Keratinocyte (primary cell): ENCODE data around the gene TMEM218. TPM values are rescaled to one million over a fixed set of nuclear protein-coding genes. Genes with fewer than 3 reads are reported as not detected.
"Not testable (repeated sequence)": the region's sequence is repeated elsewhere in the genome, so short reads cannot be mapped to it uniquely, and the experiment has no call there.

ENCODE experiments used
- DNase-seq: peaks from one replicate; pipeline ENCODE4 v3.0.0-alpha.2; 2011; ENCODE audit warnings: low read depth, missing footprints, low spot score
- FAIRE-seq: peaks from 2 replicates; lab custom pipeline; 2011; peaks lifted over from hg19 to GRCh38; lab: Jason Lieb, UNC
- H2AFZ ChIP-seq: 2 replicates; pipeline ENCODE4 v1.6.0; 2012; ENCODE audit warnings: low read length, control low read depth, inconsistent platforms; ENCODE audit not compliant: control insufficient read depth
- H3K27ac ChIP-seq: 2 replicates; pipeline ENCODE4 v1.5.1; 2011; ENCODE audit warnings: low read length; ENCODE audit not compliant: control insufficient read depth, insufficient read depth
- H3K27me3 ChIP-seq: 3 replicates; pipeline ENCODE4 v1.6.0; 2011; ENCODE audit warnings: low read length; ENCODE audit not compliant: control insufficient read depth, insufficient read depth; ENCODE audit errors: extremely low read depth
- H3K36me3 ChIP-seq, 2 experiments: 2 replicates in 1 of 2; 3 replicates in 1 of 2; pipeline ENCODE4 v1.5.1; 2011; ENCODE audit warnings: low read length in 2 of 2, mild to moderate bottlenecking in 1 of 2; ENCODE audit not compliant: control insufficient read depth in 2 of 2, insufficient read depth in 2 of 2; ENCODE audit errors: extremely low read depth in 1 of 2
- H3K4me1 ChIP-seq: 3 replicates; pipeline ENCODE4 v1.5.1; 2011; ENCODE audit warnings: low read length; ENCODE audit not compliant: control insufficient read depth, insufficient read depth; ENCODE audit errors: extremely low read depth
- H3K4me2 ChIP-seq: 3 replicates; pipeline ENCODE4 v1.6.0; 2011; ENCODE audit warnings: low read depth, low read length; ENCODE audit not compliant: control insufficient read depth, insufficient read depth; ENCODE audit errors: extremely low read depth
- H3K4me3 ChIP-seq, 3 experiments: fragments of 200-600 bp in 1 of 3; sonication (generic) in 1 of 3; 2 replicates in 2 of 3; 3 replicates in 1 of 3; pipeline ENCODE4 v1.5.1; 2011 to 2016; ENCODE audit warnings: low read length in 3 of 3, mild to moderate bottlenecking in 3 of 3, control low read depth in 2 of 3, inconsistent platforms in 1 of 3, low read depth in 1 of 3, mixed read lengths in 1 of 3, mixed run types in 1 of 3, moderate library complexity in 1 of 3; ENCODE audit not compliant: control insufficient read depth in 2 of 3, insufficient read depth in 2 of 3; ENCODE audit errors: extremely low read depth in 1 of 3
- H3K79me2 ChIP-seq: 2 replicates; pipeline ENCODE4 v1.6.0; 2012; ENCODE audit warnings: low read length; ENCODE audit not compliant: control insufficient read depth, insufficient read depth
- H3K9ac ChIP-seq: 3 replicates; pipeline ENCODE4 v1.6.0; 2011; ENCODE audit warnings: low read length; ENCODE audit not compliant: control insufficient read depth, insufficient read depth; ENCODE audit errors: extremely low read depth
- H3K9me1 ChIP-seq: 3 replicates; pipeline ENCODE4 v1.6.0; 2011; ENCODE audit warnings: low read length; ENCODE audit not compliant: control insufficient read depth, insufficient read depth; ENCODE audit errors: extremely low read depth
- H3K9me3 ChIP-seq: 2 replicates; pipeline ENCODE4 v1.5.1; 2012; ENCODE audit warnings: low read depth, low read length; ENCODE audit not compliant: control insufficient read depth
- H4K20me1 ChIP-seq: 3 replicates; pipeline ENCODE4 v1.6.0; 2011; ENCODE audit warnings: low read length; ENCODE audit not compliant: control insufficient read depth, insufficient read depth; ENCODE audit errors: extremely low read depth
- CTCF ChIP-seq, 3 experiments: IDR thresholded peaks in 1 of 3; conservative IDR thresholded peaks in 1 of 3; optimal IDR thresholded peaks in 1 of 3; 2 replicates in 2 of 3; 3 replicates in 1 of 3; pipeline versions ENCODE3 to v1.5.1; 2011; ENCODE audit warnings: low read length in 3 of 3, mild to moderate bottlenecking in 3 of 3, moderate library complexity in 2 of 3, control low read depth in 1 of 3, inconsistent platforms in 1 of 3; ENCODE audit not compliant: insufficient read depth in 2 of 3; ENCODE audit errors: extremely low read depth in 1 of 3
- EZH2 ChIP-seq: IDR thresholded peaks from one replicate; pipeline ENCODE4 v1.6.1; 2012; ENCODE audit warnings: inconsistent platforms, mild to moderate bottlenecking, low read length, moderate library complexity
- dilution Hi-C: fragments of 300-500 bp; cut with MboI; formaldehyde crosslinking; loops from one replicate; pipeline ENCODE4 v1.7.0; 2020; ENCODE audit warnings: low sequenced_read_pairs; ENCODE audit not compliant: extremely low pct_ligation_motif_present
- polyA plus RNA-seq, 5 experiments: library from polyadenylated mRNA; depleted of rRNA in 3 of 5; stranded (reverse) in 3 of 5; stranded (forward) in 1 of 5; unstranded in 1 of 5; fragments of >200 nt; gene quantifications; 1 replicate in 1 of 5; 2 replicates in 3 of 5; 3 replicates in 1 of 5; pipeline versions ENCODE4 v1.2.1 to v1.2.3, GENCODE V29; 2011 to 2012; ENCODE audit warnings: missing spikeins in 2 of 5, low read depth in 1 of 5, low replicate concordance in 1 of 5

The TMEM218 gene
- polyA plus RNA-seq, 1 donor (not counting 4 experiments of a cell fraction or from before 2014, with no cell fraction given): 34.2 TPM

GRCh38 chr11:125056931-125057692, 54.3 kb downstream of the TMEM218 start:
- H3K9me3 ChIP-seq: no peaks in the 10 kb centered on the region
- DNase-seq: no peak
- H3K27ac ChIP-seq: no peak overlapping the region
- no peaks in the 10 kb centered on the region for H3K79me2 ChIP-seq
- no peaks in the 10 kb centered on the region for H3K9me1 ChIP-seq
- dilution Hi-C loops: no loop called here
- H2AFZ ChIP-seq: no peak overlapping the region
- H3K36me3 ChIP-seq: no peaks in the 10 kb centered on the region
- FAIRE-seq: no peak
- no peaks in the 10 kb centered on the region for H4K20me1 ChIP-seq
- no peaks in the 10 kb centered on the region for H3K27me3 ChIP-seq
- TF ChIP-seq EZH2 (no peak), CTCF (optimal IDR thresholded peaks at IDR 0.05 in 1 of 3, IDR thresholded peaks at IDR 0.05 in 1 of 3, conservative IDR thresholded peaks at IDR 0.05 in 1 of 3; ENCODE audit: extremely low read depth in 1 of 3, insufficient read depth in 2 of 3, low read length in 3 of 3) (no peak)
- H3K9ac ChIP-seq: no peak overlapping the region
- H3K4me1 ChIP-seq: peaks cover 4% of the 10 kb centered on the region
- H3K4me2 ChIP-seq: no peak overlapping the region
- no peak overlapping the region for H3K4me3 ChIP-seq

GRCh38 chr11:125056111-125056510, 55.3 kb downstream of the TMEM218 start:
- H3K9ac ChIP-seq, H3K27me3 ChIP-seq, FAIRE-seq, H3K4me2 ChIP-seq, H3K9me1 ChIP-seq, H3K4me3 ChIP-seq, H3K36me3 ChIP-seq, H3K79me2 ChIP-seq, H3K4me1 ChIP-seq, DNase-seq, H4K20me1 ChIP-seq, H2AFZ ChIP-seq, dilution Hi-C loops, H3K27ac ChIP-seq, H3K9me3 ChIP-seq: not testable (repeated sequence)
